Activated B cell treated with CpG ODN at 0.5 μM for 24 hours (primary cell): ENCODE measurements around the gene PCK2. TPM values are rescaled to one million over a fixed set of nuclear protein-coding genes. Genes with fewer than 3 reads are reported as not detected.

Source experiments
- ATAC-seq: fragments of 200-7000 bp; cut with Tn5 transposase; one replicate; pipeline ENCODE4 v1.10.0; 2021; ENCODE audit warnings: low read depth, mild to moderate bottlenecking, moderate library complexity
- CTCF ChIA-PET: fragments of 350-600 bp; sonication (Branson Sonifier 250); formaldehyde crosslinking; loops from one replicate; lab custom pipeline; 2021; ENCODE audit warnings: antibody characterized with exemption; lab: Charles Lee
- POLR2A ChIA-PET: fragments of 350-600 bp; sonication (Branson Sonifier 250); formaldehyde crosslinking; loops from one replicate; lab custom pipeline; 2021; ENCODE audit warnings: antibody characterized with exemption; lab: Charles Lee
- DNase-seq: peaks from one replicate; pipeline ENCODE4 v3.0.0; 2022
- H3K27ac Mint-ChIP-seq: one replicate; pipeline ENCODE4 v1.8.0; 2020; ENCODE audit warnings: mixed read lengths
- H3K27me3 Mint-ChIP-seq: one replicate; pipeline ENCODE4 v1.8.0; 2021; ENCODE audit warnings: mixed read lengths
- H3K36me3 Mint-ChIP-seq: one replicate; pipeline ENCODE4 v1.8.0; 2021; ENCODE audit warnings: low read depth, mixed read lengths
- H3K4me1 Mint-ChIP-seq: one replicate; pipeline ENCODE4 v1.8.0; 2021; ENCODE audit warnings: mixed read lengths
- H3K4me3 Mint-ChIP-seq: one replicate; pipeline ENCODE4 v1.8.0; 2020; ENCODE audit warnings: mild to moderate bottlenecking, mixed read lengths
- H3K9me3 Mint-ChIP-seq: one replicate; pipeline ENCODE4 v1.8.0; 2020; ENCODE audit warnings: mixed read lengths
- intact Hi-C: fragments of 100-400 bp; cut with micrococcal nuclease; formaldehyde crosslinking; loops from one replicate; pipeline ENCODE4 v1.15.1; 2024
- total RNA-seq: library from RNA; stranded (reverse); gene quantifications from 2 replicates; pipeline ENCODE4 v1.2.3, GENCODE V29; 2022
- TF ChIP-seq, protein P1 (sequence below): fragments of 200-600 bp; IDR thresholded peaks from one replicate; pipeline ENCODE4 v1.8.0; 2022; ENCODE audit warnings: antibody characterized with exemption, mild to moderate bottlenecking

PCK2 gene
- total RNA-seq, 1 donor from 2014 or later, result 102 TPM

DNA sequence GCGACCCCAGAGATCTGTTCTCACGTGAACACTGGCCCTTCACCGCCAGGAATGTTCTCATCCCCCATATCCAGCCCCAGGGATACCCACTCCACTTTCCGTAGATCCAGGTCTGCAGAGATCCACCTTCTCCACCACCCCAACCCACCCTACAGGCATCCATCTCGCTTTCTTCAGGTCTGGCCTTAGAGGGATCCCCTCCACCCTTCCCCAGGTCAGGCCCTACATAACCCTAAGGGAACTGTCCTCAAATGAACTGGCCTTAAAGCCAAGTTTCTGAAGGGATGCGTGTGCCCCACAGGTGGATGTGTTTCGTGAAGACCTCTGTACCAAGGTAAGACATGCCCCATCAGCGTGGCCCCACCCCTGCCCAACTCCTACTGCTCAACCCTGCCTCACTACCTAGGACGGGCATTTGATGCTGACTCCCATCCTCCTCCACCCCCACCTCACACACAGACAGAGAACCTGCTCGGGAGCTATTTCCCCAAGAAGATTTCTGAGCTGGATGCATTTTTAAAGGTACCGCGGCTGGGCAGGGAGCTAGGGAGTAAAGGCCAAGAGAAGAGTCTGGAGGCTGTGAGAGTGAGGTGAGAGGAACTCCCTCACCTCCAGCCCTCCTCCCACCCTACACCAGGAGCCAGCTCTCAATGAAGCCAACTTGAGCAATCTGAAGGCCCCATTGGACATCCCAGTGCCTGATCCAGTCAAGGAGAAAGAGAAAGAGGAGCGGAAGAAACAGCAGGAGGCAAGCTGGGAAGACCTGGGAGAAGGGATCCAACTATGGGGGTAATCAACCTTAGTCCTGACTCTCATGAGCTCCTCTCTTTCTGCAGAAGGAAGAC lies 42.8 kb downstream of the PCK2 start:
- Mint-ChIP-seq H3K27me3 (no peaks in the 10 kb centered on the region), H3K36me3 (peaks cover 43% of the 10 kb centered on the region), H3K27ac (peak overlapping the region; percentile 90), H3K4me1 (peaks cover 61% of the 10 kb centered on the region), H3K9me3 (no peaks in the 10 kb centered on the region), H3K4me3 (peak overlapping the region; percentile 91)
- intact Hi-C loops, result loop anchor here (1.0 kb wide), 6 partner anchors 9 to 294 kb away; partner anchors contain the start of genes DCAF11, IRF9, NRL and PCK2
- ATAC-seq (no peak), DNase-seq (no peak)
- TF ChIP-seq, protein P1, sequence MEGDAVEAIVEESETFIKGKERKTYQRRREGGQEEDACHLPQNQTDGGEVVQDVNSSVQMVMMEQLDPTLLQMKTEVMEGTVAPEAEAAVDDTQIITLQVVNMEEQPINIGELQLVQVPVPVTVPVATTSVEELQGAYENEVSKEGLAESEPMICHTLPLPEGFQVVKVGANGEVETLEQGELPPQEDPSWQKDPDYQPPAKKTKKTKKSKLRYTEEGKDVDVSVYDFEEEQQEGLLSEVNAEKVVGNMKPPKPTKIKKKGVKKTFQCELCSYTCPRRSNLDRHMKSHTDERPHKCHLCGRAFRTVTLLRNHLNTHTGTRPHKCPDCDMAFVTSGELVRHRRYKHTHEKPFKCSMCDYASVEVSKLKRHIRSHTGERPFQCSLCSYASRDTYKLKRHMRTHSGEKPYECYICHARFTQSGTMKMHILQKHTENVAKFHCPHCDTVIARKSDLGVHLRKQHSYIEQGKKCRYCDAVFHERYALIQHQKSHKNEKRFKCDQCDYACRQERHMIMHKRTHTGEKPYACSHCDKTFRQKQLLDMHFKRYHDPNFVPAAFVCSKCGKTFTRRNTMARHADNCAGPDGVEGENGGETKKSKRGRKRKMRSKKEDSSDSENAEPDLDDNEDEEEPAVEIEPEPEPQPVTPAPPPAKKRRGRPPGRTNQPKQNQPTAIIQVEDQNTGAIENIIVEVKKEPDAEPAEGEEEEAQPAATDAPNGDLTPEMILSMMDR, result no peak
- ChIA-PET CTCF (interaction anchor here (0.6 to 2.7 kb wide), 7 partner anchors 9 to 28 kb away, joined by 3 to 13 read pairs (median 5); partner anchors contain the start of genes DCAF11, NRL, PSME2 and RNF31), POLR2A (interaction anchor here (0.6 to 9.4 kb wide), 24 partner anchors 10 to 834 kb away, joined by 3 to 239 read pairs (median 6); partner anchors contain the start of genes CHMP4A, DCAF11, IPO4 and IRF9)

DNA sequence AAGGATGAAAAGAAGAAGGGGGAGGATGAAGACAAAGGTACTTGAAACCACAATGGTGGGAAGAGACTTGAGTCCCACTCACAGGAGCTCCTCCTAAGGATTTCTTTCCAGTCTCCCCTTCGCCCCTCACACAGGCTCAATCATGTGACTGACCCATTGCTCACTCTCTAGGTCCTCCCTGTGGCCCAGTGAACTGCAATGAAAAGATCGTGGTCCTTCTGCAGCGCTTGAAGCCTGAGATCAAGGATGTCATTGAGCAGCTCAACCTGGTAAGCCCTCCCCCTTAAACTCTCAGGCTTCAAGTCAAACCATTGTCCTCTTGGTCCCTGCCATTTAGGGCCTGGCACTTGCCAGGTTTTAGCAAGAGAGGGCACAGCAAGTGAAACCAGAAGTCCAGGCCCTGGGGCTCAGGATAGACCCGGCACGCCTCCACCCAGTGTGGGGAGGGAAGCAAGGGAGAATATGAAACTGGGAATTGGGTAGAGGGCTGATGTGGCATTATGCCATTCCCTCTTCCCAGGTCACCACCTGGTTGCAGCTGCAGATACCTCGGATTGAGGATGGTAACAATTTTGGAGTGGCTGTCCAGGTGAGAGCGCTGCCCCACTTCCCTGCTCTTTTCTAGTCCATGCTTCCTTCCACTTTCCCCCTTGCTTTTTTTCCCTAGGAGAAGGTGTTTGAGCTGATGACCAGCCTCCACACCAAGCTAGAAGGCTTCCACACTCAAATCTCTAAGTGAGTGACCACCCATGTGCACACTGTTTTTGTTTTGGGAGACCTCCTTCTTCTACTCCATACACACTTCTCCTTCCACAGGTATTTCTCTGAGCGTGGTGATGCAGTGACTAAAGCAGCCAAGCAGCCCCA lies 43.7 kb downstream of the PCK2 start:
- no peak for DNase-seq
- peak overlapping the region; percentile 90 for H3K27ac Mint-ChIP-seq
- intact Hi-C loops, result no loop called here
- H3K4me3 Mint-ChIP-seq, result peak overlapping the region; percentile 35
- H3K36me3 Mint-ChIP-seq, result peaks cover 46% of the 10 kb centered on the region
- ChIA-PET CTCF (interaction anchor here (0.6 to 2.7 kb wide), 7 partner anchors 8 to 155 kb away, joined by 3 to 13 read pairs (median 3); partner anchors contain the start of genes IRF9, PSME2 and RNF31), POLR2A (interaction anchor here (0.6 to 9.4 kb wide), 9 partner anchors 9 to 133 kb away, joined by 3 to 239 read pairs (median 11); partner anchors contain the start of genes CHMP4A, DCAF11, IPO4 and IRF9)
- TF ChIP-seq, protein P1, result no peak
- peaks cover 59% of the 10 kb centered on the region for H3K4me1 Mint-ChIP-seq
- no peak for ATAC-seq
- no peaks in the 10 kb centered on the region for H3K9me3 Mint-ChIP-seq
- no peaks in the 10 kb centered on the region for H3K27me3 Mint-ChIP-seq

DNA sequence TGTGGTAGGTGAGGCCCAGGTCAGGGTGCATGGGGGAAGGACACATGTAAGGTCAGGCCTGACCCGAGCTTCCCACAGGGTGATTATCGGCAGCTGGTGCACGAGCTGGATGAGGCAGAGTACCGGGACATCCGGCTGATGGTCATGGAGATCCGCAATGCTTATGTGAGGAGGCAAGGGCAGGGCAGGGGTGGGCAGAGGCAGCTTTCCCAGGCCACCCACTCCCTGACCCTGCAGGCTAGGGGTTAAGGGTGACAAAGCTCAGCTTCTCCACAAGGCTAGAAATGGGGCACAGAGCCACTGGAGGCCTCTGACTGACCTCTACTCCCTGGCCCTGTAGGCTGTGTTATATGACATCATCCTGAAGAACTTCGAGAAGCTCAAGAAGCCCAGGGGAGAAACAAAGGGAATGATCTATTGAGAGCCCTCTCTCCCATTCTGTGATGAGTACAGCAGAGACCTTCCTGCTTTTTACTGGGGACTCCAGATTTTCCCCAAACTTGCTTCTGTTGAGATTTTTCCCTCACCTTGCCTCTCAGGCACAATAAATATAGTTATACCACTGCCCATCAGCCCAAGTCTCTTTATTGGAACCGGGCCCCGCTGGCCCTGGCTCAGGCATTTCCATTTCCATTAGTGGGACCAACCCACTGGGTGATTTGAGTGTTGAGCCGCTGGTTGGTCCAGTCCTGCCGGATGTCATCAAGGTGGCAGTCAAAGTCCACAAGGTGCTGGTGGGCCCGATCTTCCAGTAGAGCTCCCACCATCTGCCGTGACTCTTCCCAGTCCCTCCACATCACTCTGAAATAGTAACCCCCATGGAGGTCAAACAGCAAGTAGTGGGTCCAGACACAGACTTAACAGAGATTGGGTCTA lies 44.5 kb downstream of the PCK2 start:
- ATAC-seq (no peak), DNase-seq (no peak)
- TF ChIP-seq, protein P1, result no peak
- H3K4me3 Mint-ChIP-seq, result peak overlapping the region; percentile 28
- POLR2A ChIA-PET, result interaction anchor here (0.9 to 9.4 kb wide), 5 partner anchors 9 to 45 kb away, joined by 3 to 239 read pairs (median 44); partner anchors contain the start of genes DCAF11, IRF9, NRL and PCK2
- H3K9me3 Mint-ChIP-seq, result no peaks in the 10 kb centered on the region
- H3K36me3 Mint-ChIP-seq, result peaks cover 55% of the 10 kb centered on the region
- H3K27ac Mint-ChIP-seq, result peak overlapping the region; percentile 56
- no peaks in the 10 kb centered on the region for H3K27me3 Mint-ChIP-seq
- H3K4me1 Mint-ChIP-seq, result peaks cover 65% of the 10 kb centered on the region
- CTCF ChIA-PET, result interaction anchor here (0.7 to 3.1 kb wide), 5 partner anchors 23 to 154 kb away, joined by 3 to 13 read pairs (median 3); partner anchors contain the start of gene IRF9
- intact Hi-C loops, result no loop called here

DNA sequence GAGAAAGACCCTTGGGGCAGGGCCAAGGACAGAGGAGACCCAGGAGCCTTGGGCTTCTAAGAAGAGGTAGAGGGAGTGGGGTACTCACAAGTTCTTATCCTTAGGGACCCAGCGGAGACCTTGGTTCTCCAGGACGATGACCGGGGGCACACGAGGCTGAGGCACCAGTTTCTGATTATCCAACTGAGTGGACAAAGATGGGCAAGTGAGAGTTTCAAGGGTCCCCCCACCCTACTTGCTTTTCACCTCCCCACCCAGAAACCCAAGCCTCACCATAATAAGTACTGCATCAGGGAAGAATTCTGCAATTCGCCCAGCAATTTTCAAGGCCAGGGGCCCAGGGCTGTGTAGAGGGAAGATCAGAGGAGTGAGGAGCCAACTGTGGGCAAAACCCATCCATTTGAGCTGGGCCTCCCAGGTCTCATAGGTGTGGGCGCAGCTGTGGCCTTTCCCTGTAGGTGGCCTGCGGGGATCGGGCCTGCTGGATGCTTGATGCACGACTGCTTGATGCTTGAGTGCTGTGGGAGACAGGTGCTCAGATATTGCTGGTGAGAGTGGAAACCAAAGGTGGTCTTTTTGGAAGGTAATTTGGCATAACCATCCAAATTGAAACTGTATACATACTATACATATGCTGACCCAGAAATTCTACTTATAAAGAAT lies 45.3 kb downstream of the PCK2 start:
- peaks cover 68% of the 10 kb centered on the region for H3K4me1 Mint-ChIP-seq
- ATAC-seq (no peak), DNase-seq (no peak)
- intact Hi-C loops, result no loop called here
- H3K27me3 Mint-ChIP-seq, result no peaks in the 10 kb centered on the region
- no peaks in the 10 kb centered on the region for H3K9me3 Mint-ChIP-seq
- CTCF ChIA-PET, result interaction anchor here (3.1 kb wide), 1 partner anchor 31 kb away, joined by 13 read pairs; no protein-coding TSS in a partner anchor
- no peak overlapping the region for H3K27ac Mint-ChIP-seq
- peak overlapping the region; percentile 52 for H3K4me3 Mint-ChIP-seq
- TF ChIP-seq, protein P1, result no peak
- H3K36me3 Mint-ChIP-seq, result peaks cover 63% of the 10 kb centered on the region
- POLR2A ChIA-PET, result interaction anchor here (0.9 to 9.4 kb wide), 4 partner anchors 8 to 49 kb away, joined by 3 to 239 read pairs (median 54); partner anchors contain the start of genes DCAF11, IPO4, NRL and PSME2
